ENCODE data around the gene HOXA11. TPM values are rescaled to one million over a fixed set of nuclear protein-coding genes. Genes with fewer than 3 reads are reported as not detected.

Gene HOXA11
- polyA plus RNA-seq, 1 donor: 2.7 TPM

- no peak for DNase-seq
These were observed 4.3 kb downstream of the HOXA11 start for GRCh38 chr7:27180431-27181420.

GRCh38 chr7:27179503-27180430 lies 5.3 kb downstream of the HOXA11 start:
- DNase-seq: peak; percentile 93

- no peak for DNase-seq
These were observed 6.0 kb downstream of the HOXA11 start for GRCh38 chr7:27179030-27179429.

- DNase-seq: no peak
These were observed 6.7 kb downstream of the HOXA11 start for GRCh38 chr7:27178366-27178765.

- DNase-seq: no peak
These were observed 7.2 kb downstream of the HOXA11 start for GRCh38 chr7:27177795-27178320.

GRCh38 chr7:27176962-27177794 lies 7.9 kb downstream of the HOXA11 start:
- DNase-seq: no peak

- no peak for DNase-seq
These were observed 8.5 kb downstream of the HOXA11 start for GRCh38 chr7:27176524-27176845.

- DNase-seq: no peak
These were observed 9.2 kb downstream of the HOXA11 start for GRCh38 chr7:27175626-27176523.

- DNase-seq: no peak
These were observed 10.0 kb downstream of the HOXA11 start for GRCh38 chr7:27174874-27175625.

- no peak for DNase-seq
These were observed 10.8 kb downstream of the HOXA11 start, which contains the start of gene HOXA10 for GRCh38 chr7:27173956-27174873. HOXA10 (minus strand) TSS chr7:27174320; CDS start chr7:27174306, 14 bp downstream.

- no peak for DNase-seq
These were observed 11.5 kb downstream of the HOXA11 start for GRCh38 chr7:27173511-27173955.

GRCh38 chr7:27172823-27173510 lies 12.1 kb downstream of the HOXA11 start:
- DNase-seq: peak; percentile 87

GRCh38 chr7:27172315-27172774 lies 12.7 kb downstream of the HOXA11 start:
- no peak for DNase-seq

GRCh38 chr7:27171637-27172314 lies 13.3 kb downstream of the HOXA11 start:
- DNase-seq: no peak

- DNase-seq: no peak
These were observed 13.8 kb downstream of the HOXA11 start for GRCh38 chr7:27171325-27171636.

- DNase-seq: no peak
These were observed 14.4 kb downstream of the HOXA11 start for GRCh38 chr7:27170426-27171324.

Measured in hindlimb muscle (tissue), 1 donor.